AG09309 (cell line): ENCODE data around the gene TXNDC11.

Experiments
- DNase-seq: peaks from one replicate; pipeline ENCODE4 v3.0.0-alpha.2; 2010; ENCODE audit warnings: low read depth
- H3K4me3 ChIP-seq: 2 replicates; pipeline ENCODE4 v1.5.1; 2011; ENCODE audit warnings: mild to moderate bottlenecking, low read depth, low read length, moderate library complexity; ENCODE audit not compliant: control insufficient read depth
- TF ChIP-seq, protein P1 (sequence below): IDR thresholded peaks from 2 replicates; pipeline ENCODE4 v1.5.1; 2011; ENCODE audit warnings: mild to moderate bottlenecking, low read depth, low read length, inconsistent platforms; ENCODE audit not compliant: insufficient read depth, control insufficient read depth; ENCODE audit errors: missing control alignments

The TXNDC11 gene

DNA sequence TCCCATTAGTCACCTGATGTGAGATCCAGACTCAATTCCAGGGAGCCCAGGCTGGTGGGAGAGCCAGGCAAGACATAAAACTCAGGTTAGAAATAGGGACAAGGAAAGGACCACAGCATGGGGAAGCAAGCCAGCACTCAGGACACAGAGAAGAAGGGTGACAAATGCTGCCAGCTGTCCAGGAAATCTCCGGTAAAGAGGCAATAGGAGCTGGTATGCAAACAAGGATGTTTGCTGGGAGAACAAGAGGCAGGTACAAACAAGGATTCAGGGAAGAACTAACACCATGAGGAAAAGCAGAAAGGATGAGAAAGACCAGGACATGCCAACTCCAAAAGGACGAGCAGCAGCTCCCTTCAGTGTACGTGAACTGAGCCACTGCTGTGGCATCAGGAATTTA, 10.2 kb upstream of the TXNDC11 start:
- TF ChIP-seq, protein P1, sequence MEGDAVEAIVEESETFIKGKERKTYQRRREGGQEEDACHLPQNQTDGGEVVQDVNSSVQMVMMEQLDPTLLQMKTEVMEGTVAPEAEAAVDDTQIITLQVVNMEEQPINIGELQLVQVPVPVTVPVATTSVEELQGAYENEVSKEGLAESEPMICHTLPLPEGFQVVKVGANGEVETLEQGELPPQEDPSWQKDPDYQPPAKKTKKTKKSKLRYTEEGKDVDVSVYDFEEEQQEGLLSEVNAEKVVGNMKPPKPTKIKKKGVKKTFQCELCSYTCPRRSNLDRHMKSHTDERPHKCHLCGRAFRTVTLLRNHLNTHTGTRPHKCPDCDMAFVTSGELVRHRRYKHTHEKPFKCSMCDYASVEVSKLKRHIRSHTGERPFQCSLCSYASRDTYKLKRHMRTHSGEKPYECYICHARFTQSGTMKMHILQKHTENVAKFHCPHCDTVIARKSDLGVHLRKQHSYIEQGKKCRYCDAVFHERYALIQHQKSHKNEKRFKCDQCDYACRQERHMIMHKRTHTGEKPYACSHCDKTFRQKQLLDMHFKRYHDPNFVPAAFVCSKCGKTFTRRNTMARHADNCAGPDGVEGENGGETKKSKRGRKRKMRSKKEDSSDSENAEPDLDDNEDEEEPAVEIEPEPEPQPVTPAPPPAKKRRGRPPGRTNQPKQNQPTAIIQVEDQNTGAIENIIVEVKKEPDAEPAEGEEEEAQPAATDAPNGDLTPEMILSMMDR: no peak

DNA sequence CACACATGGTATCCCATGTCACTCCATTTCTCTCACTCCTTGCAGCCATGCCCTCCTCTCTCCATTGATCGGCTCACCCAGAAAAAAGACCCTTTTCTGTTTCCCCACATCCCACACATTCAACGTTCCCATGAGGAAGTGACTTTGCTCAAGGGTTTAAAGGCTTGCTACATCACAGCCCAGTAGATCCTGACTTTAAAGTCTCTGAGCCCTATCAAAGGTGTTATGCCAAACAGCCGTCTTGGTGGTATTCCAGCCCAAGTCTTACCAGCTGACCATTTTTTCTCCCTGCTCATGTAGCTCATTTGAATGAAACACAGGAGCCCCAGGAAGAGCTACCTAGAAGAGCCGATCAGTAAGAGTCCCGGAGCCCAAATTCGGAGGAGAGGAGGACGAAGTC, 7.4 kb upstream of the TXNDC11 start:
- TF ChIP-seq, protein P1: no peak
- H3K4me3 ChIP-seq: no peak overlapping the region
- no peak for DNase-seq

More for the DNA sequence above, 10.2 kb upstream of the TXNDC11 start:
- no peak overlapping the region for H3K4me3 ChIP-seq
- no peak for DNase-seq

DNA sequence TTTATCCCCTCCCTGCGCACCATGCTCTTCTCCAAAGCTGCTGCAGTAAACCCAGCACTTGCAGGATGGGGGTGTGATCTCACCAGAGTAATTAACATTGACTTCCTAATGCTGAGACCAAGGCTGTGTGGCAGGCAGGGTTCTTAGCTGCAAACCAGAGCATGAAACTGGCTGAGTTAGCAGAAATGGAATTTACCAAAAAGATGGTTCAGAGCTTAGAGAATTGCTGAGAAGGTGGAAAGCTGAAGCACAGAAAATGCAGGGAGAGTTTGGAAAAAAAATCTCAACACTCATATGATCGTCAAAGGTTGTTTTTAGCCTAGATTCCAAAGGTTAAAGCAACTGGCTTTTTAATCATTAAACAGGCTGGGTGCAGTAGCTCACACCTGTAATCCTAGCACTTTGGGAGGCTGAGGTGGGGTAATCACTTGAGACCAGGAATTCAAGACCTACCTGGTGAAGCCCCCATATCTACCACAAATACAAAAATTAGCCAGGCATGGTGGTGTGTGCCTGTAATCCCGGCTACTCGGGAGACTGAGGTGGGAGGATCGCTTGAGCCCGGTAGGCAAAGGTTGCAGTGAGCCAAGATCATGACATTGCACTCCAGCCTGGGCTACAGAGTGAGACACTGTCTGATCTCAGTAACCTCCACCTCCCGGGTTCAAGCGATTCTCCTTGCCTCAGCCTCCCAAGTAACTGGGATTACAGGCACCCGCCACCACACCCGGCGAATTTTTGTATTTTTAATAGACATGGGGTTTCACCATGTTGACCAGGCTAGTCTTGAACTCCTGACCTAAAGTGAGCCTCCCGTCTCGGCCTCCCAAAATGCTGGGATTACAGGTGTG, 6.0 kb upstream of the TXNDC11 start:
- TF ChIP-seq, protein P1: no peak
- no peak for DNase-seq
- no peak overlapping the region for H3K4me3 ChIP-seq

DNA sequence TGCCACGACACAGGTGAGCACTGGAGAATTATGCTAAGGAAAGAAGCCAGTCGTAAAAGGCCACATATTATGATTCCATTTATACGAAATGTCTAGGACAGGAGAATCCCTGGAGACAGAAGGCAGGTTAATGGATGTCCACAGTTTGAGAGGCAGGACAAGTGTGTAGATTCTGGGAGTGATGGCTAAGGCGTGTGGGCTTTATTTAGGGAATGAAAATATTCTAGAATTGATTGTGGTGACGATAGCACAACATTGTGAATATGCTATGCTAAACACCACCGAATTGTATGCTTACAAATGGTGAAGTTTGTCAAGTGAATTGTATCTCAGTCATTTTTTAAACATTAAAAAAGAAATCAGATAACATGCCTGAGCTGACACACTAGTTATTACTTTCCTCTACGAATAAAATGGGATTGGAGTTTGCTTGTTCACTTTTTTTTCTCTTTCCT, 5.3 kb upstream of the TXNDC11 start:
- TF ChIP-seq, protein P1: no peak
- no peak for DNase-seq
- H3K4me3 ChIP-seq: no peak overlapping the region

DNA sequence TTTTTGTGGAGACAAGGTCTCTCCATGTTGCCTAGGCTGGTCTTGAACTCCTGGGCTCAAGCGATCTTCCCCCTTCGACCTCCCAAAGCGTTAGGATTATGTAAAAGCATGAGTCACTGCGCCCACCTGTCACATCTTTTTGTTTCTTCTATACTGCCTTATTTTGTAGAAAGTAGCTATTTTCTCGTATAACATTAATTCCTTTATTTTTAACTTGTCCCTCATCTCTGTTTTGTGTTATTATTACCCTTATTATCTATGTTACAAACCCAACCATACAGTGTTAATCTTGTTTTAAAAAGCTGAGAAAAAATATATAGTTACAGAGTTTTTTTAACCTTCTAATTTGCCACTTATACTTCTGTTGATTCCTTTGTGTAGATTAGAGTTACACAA, 1.4 kb upstream of the TXNDC11 start:
- no peak overlapping the region for H3K4me3 ChIP-seq
- DNase-seq: no peak
- TF ChIP-seq, protein P1: no peak

DNA sequence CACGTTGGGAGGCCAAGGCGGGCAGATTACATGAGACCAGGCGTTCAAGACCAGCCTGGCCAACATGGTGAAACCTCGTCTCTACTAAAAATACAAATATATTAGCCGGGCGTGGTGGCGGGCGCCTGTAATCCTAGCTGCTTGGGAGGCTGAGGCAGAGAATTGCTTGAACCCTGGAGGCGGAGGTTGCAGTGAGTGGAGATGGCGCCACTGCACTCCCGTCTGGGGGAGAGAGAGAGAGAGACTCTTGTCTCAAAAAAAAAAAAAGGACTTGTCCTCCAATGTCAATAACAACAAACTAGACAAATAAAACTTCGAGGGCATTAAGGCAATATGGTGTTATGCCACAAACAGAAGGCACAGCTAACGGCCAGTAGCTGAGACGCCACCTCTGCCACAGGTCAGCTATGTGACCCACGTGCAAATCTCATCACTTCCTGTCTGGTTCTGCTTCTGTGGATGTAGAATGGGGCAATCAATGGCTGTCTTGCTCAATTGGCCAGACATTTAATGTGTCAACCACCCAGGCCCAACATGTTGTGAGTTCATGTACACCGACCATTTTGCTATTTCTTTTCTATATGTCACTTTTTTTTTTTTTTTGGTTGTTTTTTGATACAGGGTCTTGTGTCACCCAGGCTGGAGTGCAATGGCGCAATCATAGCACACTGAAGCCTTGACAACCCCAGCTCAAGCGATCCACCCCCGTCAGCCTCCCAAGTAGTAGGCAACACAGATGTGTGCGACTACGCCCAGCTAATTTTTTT, 834 bp upstream of the TXNDC11 start:
- H3K4me3 ChIP-seq: peak overlapping the region; percentile 45
- TF ChIP-seq, protein P1: no peak
- DNase-seq: no peak
